Endothelial cell (in vitro differentiated cells): ENCODE data around the gene MZF1. TPM values are rescaled to one million over a fixed set of nuclear protein-coding genes. Genes with fewer than 3 reads are reported as not detected.
"Not testable (repeated sequence)": the region's sequence is repeated elsewhere in the genome, so short reads cannot be mapped to it uniquely, and the experiment has no call there.

Experiments used
- DNase-seq: peaks from one replicate; pipeline ENCODE4 v3.0.0; 2021; ENCODE audit warnings: low spot score
- H3K27ac Mint-ChIP-seq: one replicate; pipeline ENCODE4 v1.8.0; 2021; ENCODE audit warnings: mixed read lengths, inconsistent platforms; ENCODE audit not compliant: unreplicated experiment
- H3K27me3 Mint-ChIP-seq: one replicate; pipeline ENCODE4 v1.8.0; 2021; ENCODE audit warnings: mild to moderate bottlenecking, moderate library complexity, mixed read lengths, inconsistent platforms; ENCODE audit not compliant: unreplicated experiment
- H3K36me3 Mint-ChIP-seq: one replicate; pipeline ENCODE4 v1.8.0; 2021; ENCODE audit warnings: mild to moderate bottlenecking, low read depth, mixed read lengths, inconsistent platforms; ENCODE audit not compliant: unreplicated experiment
- H3K4me1 Mint-ChIP-seq: one replicate; pipeline ENCODE4 v1.8.0; 2021; ENCODE audit warnings: mild to moderate bottlenecking, mixed read lengths, inconsistent platforms; ENCODE audit not compliant: unreplicated experiment
- H3K4me3 Mint-ChIP-seq: one replicate; pipeline ENCODE4 v1.8.0; 2021; ENCODE audit warnings: mild to moderate bottlenecking, mixed read lengths, inconsistent platforms; ENCODE audit not compliant: unreplicated experiment
- H3K9me3 Mint-ChIP-seq: one replicate; pipeline ENCODE4 v1.8.0; 2021; ENCODE audit warnings: mixed read lengths, inconsistent platforms; ENCODE audit not compliant: unreplicated experiment
- CTCF ChIP-seq: fragments of 200-600 bp; sonication (generic); IDR thresholded peaks from one replicate; pipeline ENCODE4 v1.5.0; 2021; ENCODE audit warnings: antibody characterized with exemption; ENCODE audit not compliant: unreplicated experiment
- long read RNA-seq: library from polyadenylated mRNA; unstranded; transcript quantifications from one replicate; pipeline ENCODE4 v2.0.0, GENCODE V29; 2020; ENCODE audit not compliant: unreplicated experiment
- total RNA-seq: library from RNA; stranded (reverse); fragmentation: NEBNext Ultra II Directional; extraction: Animal tissue kit (Norgen Biotek cat#: 25700); gene quantifications from one replicate; pipeline ENCODE4 v1.2.1, GENCODE V29; 2021; ENCODE audit not compliant: unreplicated experiment

The MZF1 gene
- total RNA-seq, result 18.6 TPM
- long read RNA-seq, partial matches to known transcripts, result 0 of 4 reads
- long read RNA-seq, other reads (novel, unspliced or antisense), result 1 of 4 reads

- Mint-ChIP-seq H3K27me3 (peaks cover 27% of the 10 kb centered on the region), H3K4me3 (peak within 1 kb of the TSS; percentile 99), H3K27ac (peak within 1 kb of the TSS; percentile 100), H3K36me3 (peaks cover 32% of the 10 kb centered on the region), H3K4me1 (peaks cover 24% of the 10 kb centered on the region), H3K9me3 (no peaks in the 10 kb centered on the region)
- DNase-seq, result peak; percentile 98
- TF ChIP-seq CTCF, result no peak
Measured at GRCh38 chr19:58572818-58573657, at the start of gene MZF1. MZF1 (minus strand) TSS chr19:58573335; CDS start chr19:58571389, 1,946 bp downstream.

- H3K27ac Mint-ChIP-seq, H3K4me1 Mint-ChIP-seq, H3K27me3 Mint-ChIP-seq, H3K4me3 Mint-ChIP-seq, H3K9me3 Mint-ChIP-seq, H3K36me3 Mint-ChIP-seq, DNase-seq: not testable (repeated sequence)
Measured at GRCh38 chr19:58607213-58607612, 34.1 kb upstream of the MZF1 start.

- H3K4me3 Mint-ChIP-seq, H3K4me1 Mint-ChIP-seq, H3K9me3 Mint-ChIP-seq, H3K36me3 Mint-ChIP-seq, H3K27ac Mint-ChIP-seq, H3K27me3 Mint-ChIP-seq, DNase-seq: not testable (repeated sequence)
- TF ChIP-seq CTCF, result peak; percentile 40
Measured at GRCh38 chr19:58606251-58606896, 33.2 kb upstream of the MZF1 start.

GRCh38 chr19:58586133-58586765 lies 13.1 kb upstream of the MZF1 start:
- H3K36me3 Mint-ChIP-seq, result peaks cover 15% of the 10 kb centered on the region
- H3K9me3 Mint-ChIP-seq, result no peaks in the 10 kb centered on the region
- peaks cover 2% of the 10 kb centered on the region for H3K27me3 Mint-ChIP-seq
- no peak overlapping the region for H3K4me3 Mint-ChIP-seq
- no peak for TF ChIP-seq CTCF
- no peak for DNase-seq
- no peaks in the 10 kb centered on the region for H3K4me1 Mint-ChIP-seq
- no peak overlapping the region for H3K27ac Mint-ChIP-seq

- Mint-ChIP-seq H3K27ac (peak overlapping the region; percentile 18), H3K4me1 (no peaks in the 10 kb centered on the region), H3K27me3 (peaks cover 2% of the 10 kb centered on the region), H3K4me3 (peak overlapping the region; percentile 42), H3K9me3 (no peaks in the 10 kb centered on the region), H3K36me3 (peaks cover 17% of the 10 kb centered on the region)
- no peak for TF ChIP-seq CTCF
- DNase-seq, result no peak
Measured at GRCh38 chr19:58585442-58586132, 12.5 kb upstream of the MZF1 start.
